ENCODE results near the gene MED27.

Gene MED27

DNA sequence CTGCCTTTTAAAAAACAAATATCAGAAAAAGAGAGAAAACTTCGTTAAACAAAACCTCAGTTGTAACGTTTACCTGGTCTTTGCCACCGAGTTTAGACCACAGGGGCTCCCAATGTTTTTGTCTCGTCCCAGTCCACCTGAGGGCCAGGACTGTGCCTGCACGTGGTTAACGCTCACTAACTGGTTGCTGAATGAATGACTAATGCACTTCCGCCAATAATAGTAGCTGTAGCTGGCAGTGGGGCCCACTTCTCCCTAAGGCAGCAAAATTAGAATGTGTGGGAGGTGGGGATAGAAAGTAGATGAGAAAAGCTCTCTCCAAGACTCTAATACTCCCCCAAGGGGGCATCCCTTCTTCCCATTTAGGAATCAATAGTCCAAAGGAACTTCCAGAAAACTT is 29.1 kb upstream of the MED27 start:
- DNase-seq (ENCODE audit: low spot score), result no peak
- in situ Hi-C loops (cut with MboI; ENCODE audit: low sequenced_read_pairs, unreplicated experiment), result no loop called here
- TF ChIP-seq, protein P1, sequence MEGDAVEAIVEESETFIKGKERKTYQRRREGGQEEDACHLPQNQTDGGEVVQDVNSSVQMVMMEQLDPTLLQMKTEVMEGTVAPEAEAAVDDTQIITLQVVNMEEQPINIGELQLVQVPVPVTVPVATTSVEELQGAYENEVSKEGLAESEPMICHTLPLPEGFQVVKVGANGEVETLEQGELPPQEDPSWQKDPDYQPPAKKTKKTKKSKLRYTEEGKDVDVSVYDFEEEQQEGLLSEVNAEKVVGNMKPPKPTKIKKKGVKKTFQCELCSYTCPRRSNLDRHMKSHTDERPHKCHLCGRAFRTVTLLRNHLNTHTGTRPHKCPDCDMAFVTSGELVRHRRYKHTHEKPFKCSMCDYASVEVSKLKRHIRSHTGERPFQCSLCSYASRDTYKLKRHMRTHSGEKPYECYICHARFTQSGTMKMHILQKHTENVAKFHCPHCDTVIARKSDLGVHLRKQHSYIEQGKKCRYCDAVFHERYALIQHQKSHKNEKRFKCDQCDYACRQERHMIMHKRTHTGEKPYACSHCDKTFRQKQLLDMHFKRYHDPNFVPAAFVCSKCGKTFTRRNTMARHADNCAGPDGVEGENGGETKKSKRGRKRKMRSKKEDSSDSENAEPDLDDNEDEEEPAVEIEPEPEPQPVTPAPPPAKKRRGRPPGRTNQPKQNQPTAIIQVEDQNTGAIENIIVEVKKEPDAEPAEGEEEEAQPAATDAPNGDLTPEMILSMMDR (IDR thresholded peaks at IDR 0.05; ENCODE audit: borderline replicate concordance, control extremely low read depth, extremely low read depth, insufficient read depth, missing control alignments), result no peak

DNA sequence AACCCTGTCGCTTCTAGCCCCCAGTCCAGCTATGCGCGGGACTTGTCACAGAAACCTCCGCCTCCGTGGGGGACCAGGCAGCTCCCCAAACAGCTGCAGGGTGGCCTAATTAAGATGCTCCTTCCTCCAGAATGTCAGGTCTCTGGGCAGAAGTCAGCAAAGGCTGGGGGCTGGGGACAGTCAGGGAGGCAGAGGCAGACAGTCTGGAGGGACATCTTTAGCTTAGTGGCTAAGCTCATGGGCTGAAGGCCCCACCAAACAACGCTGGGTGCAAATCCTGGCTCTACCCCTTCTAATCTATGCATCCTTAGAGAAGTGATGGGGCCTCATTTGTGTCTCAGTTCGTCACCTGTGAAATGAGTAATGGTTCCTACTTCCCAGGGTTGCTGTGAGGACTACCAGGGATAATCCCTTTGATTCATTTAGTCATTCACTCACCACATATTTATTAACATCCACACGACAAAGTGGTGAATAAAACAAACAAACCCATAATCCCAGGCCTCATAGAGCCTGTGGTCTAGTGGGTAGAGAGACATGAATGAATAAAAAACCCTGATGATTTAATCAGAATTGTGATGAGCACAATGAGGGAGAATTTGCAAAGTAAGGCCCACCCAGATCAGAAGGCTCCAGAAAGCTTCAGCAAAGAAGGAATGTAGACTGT is 20.2 kb upstream of the MED27 start:
- DNase-seq (ENCODE audit: low spot score), result no peak
- TF ChIP-seq, protein P1 (IDR thresholded peaks at IDR 0.05; ENCODE audit: borderline replicate concordance, control extremely low read depth, extremely low read depth, insufficient read depth, missing control alignments), result no peak
- in situ Hi-C loops (cut with MboI; ENCODE audit: low sequenced_read_pairs, unreplicated experiment), result no loop called here

DNA sequence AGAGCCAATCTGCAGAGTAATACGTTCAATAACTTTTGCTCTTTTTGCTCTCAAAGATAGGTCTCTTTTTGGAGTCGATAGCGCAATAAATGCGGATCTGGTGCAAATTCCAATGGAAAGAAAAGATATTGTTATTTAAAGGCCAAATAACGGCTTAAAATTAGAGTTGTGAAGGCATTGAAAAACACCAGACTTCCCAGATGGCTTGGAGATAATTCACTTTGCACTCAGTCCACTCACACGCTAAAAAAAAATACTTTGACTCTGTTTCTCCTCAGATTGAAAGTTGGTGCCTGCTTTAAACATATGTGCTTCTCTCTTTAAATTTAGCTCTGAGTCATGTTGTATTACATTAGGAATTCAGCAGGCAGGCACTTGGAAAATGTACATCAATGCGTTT is 19.5 kb upstream of the MED27 start:
- no peak for DNase-seq (ENCODE audit: low spot score)
- TF ChIP-seq, protein P1 (IDR thresholded peaks at IDR 0.05; ENCODE audit: borderline replicate concordance, control extremely low read depth, extremely low read depth, insufficient read depth, missing control alignments), result no peak
- in situ Hi-C loops (cut with MboI; ENCODE audit: low sequenced_read_pairs, unreplicated experiment), result no loop called here

DNA sequence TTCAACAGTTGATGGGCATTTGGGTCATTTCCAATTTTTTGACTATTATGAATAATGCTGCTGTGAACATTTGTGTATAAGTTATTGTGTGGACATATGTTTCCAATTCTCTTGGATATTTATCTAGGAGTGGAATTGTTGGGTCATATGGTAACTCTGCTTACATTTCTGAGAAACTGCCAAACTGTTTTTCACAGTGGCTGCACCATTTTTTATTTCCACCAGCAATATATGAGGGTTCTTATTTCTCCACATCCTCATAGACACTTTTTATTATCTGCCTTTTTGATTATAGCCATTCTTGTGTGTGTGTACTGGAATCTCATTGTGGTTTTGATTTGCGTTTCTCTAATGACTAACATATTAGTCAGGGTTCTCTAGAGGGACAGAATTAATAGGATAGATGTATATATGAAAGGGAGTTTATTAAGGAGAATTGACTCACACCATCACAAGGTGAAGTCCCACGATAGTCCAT is 14.7 kb upstream of the MED27 start:
- TF ChIP-seq, protein P1 (IDR thresholded peaks at IDR 0.05; ENCODE audit: borderline replicate concordance, control extremely low read depth, extremely low read depth, insufficient read depth, missing control alignments), result no peak
- in situ Hi-C loops (cut with MboI; ENCODE audit: low sequenced_read_pairs, unreplicated experiment), result no loop called here
- DNase-seq (ENCODE audit: low spot score), result no peak

DNA sequence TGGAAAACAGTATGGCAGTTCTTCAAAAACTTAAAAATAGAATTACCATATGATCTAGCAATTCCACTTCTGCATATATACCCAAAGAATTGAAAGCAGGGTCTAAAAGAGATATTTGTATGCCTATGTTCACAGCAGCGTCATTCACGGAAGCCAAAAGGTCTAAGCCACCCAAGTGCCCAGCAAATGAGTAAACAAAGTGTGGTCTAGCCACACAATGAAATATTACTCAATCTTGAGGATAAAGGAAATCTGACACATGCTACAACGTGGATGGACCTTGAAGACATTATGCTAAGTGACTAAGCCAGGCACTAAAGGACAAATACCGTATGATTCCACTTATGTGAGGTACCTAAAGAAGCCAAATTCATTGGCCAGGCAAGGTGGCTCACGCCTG is 11.1 kb upstream of the MED27 start:
- no peak for DNase-seq (ENCODE audit: low spot score)
- TF ChIP-seq, protein P1 (IDR thresholded peaks at IDR 0.05; ENCODE audit: borderline replicate concordance, control extremely low read depth, extremely low read depth, insufficient read depth, missing control alignments), result no peak
- in situ Hi-C loops (cut with MboI; ENCODE audit: low sequenced_read_pairs, unreplicated experiment), result no loop called here

DNA sequence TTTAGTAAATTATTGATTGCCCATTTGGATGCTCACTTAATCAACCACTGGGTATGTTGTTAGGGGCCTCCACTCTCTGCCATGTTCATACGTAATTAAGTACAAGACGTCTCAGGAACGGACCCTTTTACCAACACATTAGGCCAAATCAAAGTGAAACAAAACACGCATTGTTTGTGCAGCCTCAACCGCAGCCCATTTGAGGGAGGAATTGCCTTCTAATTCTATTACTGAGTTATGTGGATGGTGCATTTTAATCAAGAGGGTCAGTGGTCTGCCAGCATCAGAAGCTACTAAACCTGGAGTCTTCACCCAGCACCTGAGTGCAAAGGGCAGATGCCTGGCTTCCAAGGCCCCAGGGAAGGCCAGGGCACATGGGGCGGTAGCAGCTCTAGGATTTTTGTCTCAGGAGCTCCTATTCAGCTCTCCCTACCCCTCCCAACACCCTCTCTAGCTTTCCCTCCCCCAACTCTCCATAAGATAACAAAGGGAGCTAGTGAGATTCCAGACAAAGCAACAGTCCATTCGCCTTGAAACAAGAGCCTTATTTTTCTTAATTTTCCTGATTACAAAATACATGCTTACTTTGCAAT is 7.9 kb upstream of the MED27 start:
- TF ChIP-seq, protein P1 (IDR thresholded peaks at IDR 0.05; ENCODE audit: borderline replicate concordance, control extremely low read depth, extremely low read depth, insufficient read depth, missing control alignments), result no peak
- no peak for DNase-seq (ENCODE audit: low spot score)
- in situ Hi-C loops (cut with MboI; ENCODE audit: low sequenced_read_pairs, unreplicated experiment), result no loop called here
